Panc1 (cell line): ENCODE data around the gene MACROH2A1. TPM values are rescaled to one million over a fixed set of nuclear protein-coding genes. Genes with fewer than 3 reads are reported as not detected.

Experiments
- ATAC-seq: fragments of 200-7000 bp; cut with Tn5 transposase; 2 replicates; pipeline ENCODE4 v1.9.1; 2020; ENCODE audit warnings: mild to moderate bottlenecking, moderate library complexity
- BruUV-seq: library from RNA; stranded (reverse); fragments of 400-500 nt; replicated peaks from 2 replicates; lab custom pipeline; 2021; lab: Mats Ljungman, UMichigan
- CTCF ChIA-PET: fragments of 300-600 bp; sonication (Branson Sonifier 250); formaldehyde crosslinking; loops from one replicate; lab custom pipeline; 2022; ENCODE audit warnings: antibody characterized with exemption; lab: Charles Lee
- POLR2A ChIA-PET: fragments of 300-600 bp; sonication (Branson Sonifier 250); formaldehyde crosslinking; loops from one replicate; lab custom pipeline; 2022; ENCODE audit warnings: antibody characterized with exemption; lab: Charles Lee
- DNase-seq: peaks from one replicate; pipeline ENCODE4 v3.0.0-alpha.2; 2010; ENCODE audit warnings: low read depth, low spot score
- H3K27ac ChIP-seq: 2 replicates; pipeline ENCODE4 v1.5.1; 2011; ENCODE audit warnings: mild to moderate bottlenecking, low read length, inconsistent platforms
- H3K27me3 ChIP-seq: fragments of 200-500 bp; sonication (Bioruptor generic); 2 replicates; pipeline ENCODE4 v1.6.0; 2014; ENCODE audit warnings: low read length, inconsistent platforms; ENCODE audit not compliant: control insufficient read depth, insufficient read depth
- H3K36me3 ChIP-seq: fragments of 200-500 bp; sonication (Bioruptor generic); 2 replicates; pipeline ENCODE4 v1.5.1; 2014; ENCODE audit warnings: inconsistent platforms, mild to moderate bottlenecking, low read length, moderate library complexity; ENCODE audit not compliant: control insufficient read depth, insufficient read depth
- H3K4me1 ChIP-seq: 2 replicates; pipeline ENCODE4 v1.5.1; 2011; ENCODE audit warnings: inconsistent platforms, mild to moderate bottlenecking, low read length, moderate library complexity; ENCODE audit not compliant: control insufficient read depth, insufficient read depth
- H3K4me3 ChIP-seq, 2 experiments: 2 replicates each; pipeline ENCODE4 v1.5.1; 2011 to 2012; ENCODE audit warnings: low read depth in 2 of 2, low read length in 2 of 2, mild to moderate bottlenecking in 2 of 2, inconsistent platforms in 1 of 2, moderate library complexity in 1 of 2
- H3K9me3 ChIP-seq: fragments of 200-500 bp; sonication (Bioruptor generic); 2 replicates; pipeline ENCODE4 v1.5.1; 2014; ENCODE audit warnings: low read depth, mild to moderate bottlenecking, inconsistent platforms, low read length, moderate library complexity; ENCODE audit not compliant: control insufficient read depth, insufficient read depth
- CTCF ChIP-seq: fragments of 450-650 bp; IDR thresholded peaks from 2 replicates; pipeline ENCODE4 v1.5.1; 2017; ENCODE audit warnings: mild to moderate bottlenecking
- POLR2AphosphoS5 ChIP-seq: IDR thresholded peaks from 2 replicates; pipeline ENCODE4 v1.6.1; 2012; ENCODE audit warnings: mild to moderate bottlenecking, low read depth, low read length, moderate library complexity
- REST ChIP-seq, 2 experiments: IDR thresholded peaks; 2 replicates each; pipeline ENCODE4 v1.6.1; 2011 to 2012; ENCODE audit warnings: low read depth in 2 of 2, control low read depth in 1 of 2, low read length in 1 of 2, mild to moderate bottlenecking in 1 of 2, moderate library complexity in 1 of 2; ENCODE audit not compliant: insufficient read depth in 1 of 2
- SIN3A ChIP-seq: IDR thresholded peaks from 2 replicates; pipeline ENCODE4 v1.6.1; 2012; ENCODE audit warnings: low read depth, mild to moderate bottlenecking, low read length, moderate library complexity, borderline replicate concordance; ENCODE audit not compliant: insufficient read depth
- TCF7L2 ChIP-seq: IDR thresholded peaks from 2 replicates; pipeline ENCODE4 v1.6.1; 2011; ENCODE audit warnings: mild to moderate bottlenecking, low read depth, low read length, inconsistent platforms
- in situ Hi-C: cut with HindIII; loops from 2 replicates; pipeline ENCODE4 v1.10.0; 2016; ENCODE audit warnings: low sequenced_read_pairs, low pct_unique_long_range_greater_than_20kb
- intact Hi-C: fragments of 100-400 bp; cut with micrococcal nuclease; formaldehyde crosslinking; loops from one replicate; pipeline ENCODE4 v1.10.0; 2022; ENCODE audit not compliant: unreplicated experiment
- total RNA-seq: library from RNA; stranded (reverse); gene quantifications from one replicate; pipeline ENCODE4 v1.2.1, GENCODE V29; 2021; ENCODE audit not compliant: unreplicated experiment

Gene MACROH2A1
- total RNA-seq, 1 experiment from 2014 or later, result 162 TPM

DNA sequence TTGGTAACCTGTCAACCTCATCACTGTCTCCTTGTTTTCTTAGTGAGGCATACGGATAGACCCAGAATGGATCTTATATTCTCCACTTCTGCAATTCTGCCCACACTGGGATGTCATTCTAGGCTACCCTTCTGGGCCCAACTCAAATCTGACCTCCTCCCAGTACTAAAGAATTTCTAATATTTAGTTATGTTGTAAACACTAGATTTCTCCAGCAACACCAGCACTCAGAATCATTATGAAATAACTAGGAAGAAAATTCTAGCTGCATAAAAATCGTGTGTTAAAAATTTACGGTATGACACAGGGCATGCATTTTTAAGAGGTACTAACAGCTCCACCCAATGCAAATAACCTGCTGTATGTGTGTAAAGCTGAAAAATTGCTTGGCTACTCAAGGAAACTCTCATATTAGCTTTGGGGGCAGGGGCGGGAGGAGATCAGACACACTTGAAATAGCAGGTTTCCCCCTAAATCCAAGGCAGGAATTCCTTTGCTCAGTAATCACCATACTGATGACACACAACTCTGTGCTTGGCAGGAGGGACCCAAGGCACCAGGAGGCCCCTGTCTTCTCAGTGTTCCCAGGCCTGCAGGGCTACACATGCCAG, 27.3 kb downstream of the MACROH2A1 start:
- Histone ChIP-seq H3K9me3 (no peaks in the 10 kb centered on the region), H3K4me3 (no peak overlapping the region), H3K4me1 (no peaks in the 10 kb centered on the region), H3K36me3 (peaks cover 15% of the 10 kb centered on the region), H3K27me3 (no peaks in the 10 kb centered on the region), H3K27ac (no peak overlapping the region)
- no TSS peak for BruUV-seq
- in situ Hi-C loops (no loop called here), intact Hi-C loops (no loop called here)
- ATAC-seq, result no peak
- ChIA-PET CTCF (no interaction called here), POLR2A (no interaction called here)
- no peak for DNase-seq
- TF ChIP-seq TCF7L2 (no peak), SIN3A (no peak)

- BruUV-seq, result no TSS peak
- ATAC-seq (no peak), DNase-seq (no peak)
- ChIA-PET CTCF (no interaction called here), POLR2A (no interaction called here)
- in situ Hi-C loops, result no loop called here
- intact Hi-C loops, result no loop called here
- TF ChIP-seq POLR2AphosphoS5 (no peak), REST (IDR thresholded peaks at IDR 0.05; ENCODE audit: insufficient read depth in 1 of 2, low read depth in 2 of 2, low read length in 1 of 2) (no peak), SIN3A (no peak), TCF7L2 (no peak)
- Histone ChIP-seq H3K27me3 (no peaks in the 10 kb centered on the region), H3K9me3 (no peaks in the 10 kb centered on the region), H3K27ac (no peak overlapping the region), H3K4me3 (no peak overlapping the region), H3K4me1 (no peaks in the 10 kb centered on the region), H3K36me3 (peaks cover 12% of the 10 kb centered on the region)
Measured at GRCh38 chr5:135369952-135370351, 29.1 kb downstream of the MACROH2A1 start.

DNA sequence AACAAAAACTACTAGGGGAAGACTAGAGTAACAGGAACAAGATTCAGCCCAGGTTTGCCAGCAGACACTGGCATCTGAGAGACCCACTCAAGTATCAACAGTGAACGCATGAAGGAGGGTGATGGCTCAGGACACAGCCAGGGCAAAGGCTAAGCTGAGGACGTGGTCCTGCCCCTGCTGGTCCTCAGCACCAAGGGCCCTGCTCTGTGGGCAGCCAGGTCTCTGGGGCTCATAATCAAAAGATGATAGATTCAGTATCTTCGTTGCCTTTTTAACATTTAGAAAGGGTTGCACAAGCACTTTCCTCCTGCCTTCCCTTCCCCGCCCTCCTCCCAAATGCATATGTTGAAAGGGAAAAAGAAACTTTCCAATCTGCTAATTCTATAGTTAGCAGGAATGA, 31.5 kb downstream of the MACROH2A1 start:
- ChIA-PET CTCF (no interaction called here), POLR2A (no interaction called here)
- no peak overlapping the region for H3K27ac ChIP-seq

More for the DNA sequence above, 31.5 kb downstream of the MACROH2A1 start:
- Histone ChIP-seq H3K4me3 (no peak overlapping the region), H3K36me3 (peaks cover 14% of the 10 kb centered on the region), H3K4me1 (no peaks in the 10 kb centered on the region), H3K9me3 (no peaks in the 10 kb centered on the region), H3K27me3 (no peaks in the 10 kb centered on the region)
- no peak for ATAC-seq
- intact Hi-C loops, result no loop called here
- DNase-seq, result no peak
- in situ Hi-C loops, result no loop called here
- no peak for TF ChIP-seq SIN3A
- TF ChIP-seq POLR2AphosphoS5, result no peak
- no peak for TF ChIP-seq CTCF
- no peak for TF ChIP-seq TCF7L2
- no peak for TF ChIP-seq REST (IDR thresholded peaks at IDR 0.05; ENCODE audit: insufficient read depth in 1 of 2, low read depth in 2 of 2, low read length in 1 of 2)
- no TSS peak for BruUV-seq
